HCT116 (cell line): ENCODE measurements around the gene DAGLA. TPM values are rescaled to one million over a fixed set of nuclear protein-coding genes. Genes with fewer than 3 reads are reported as not detected.

Experiments used
- ATAC-seq: fragments of 200-7000 bp; cut with Tn5 transposase; 2 replicates; pipeline ENCODE4 v1.9.1; 2020; ENCODE audit warnings: mild to moderate bottlenecking, moderate library complexity
- BruUV-seq: library from RNA; stranded (reverse); fragments of 400-500 nt; replicated peaks from 2 replicates; lab custom pipeline; 2021; lab: Mats Ljungman, UMichigan
- CTCF ChIA-PET: fragments of 300-600 bp; sonication (Branson Sonifier 250); formaldehyde crosslinking; loops from one replicate; lab custom pipeline; 2021; ENCODE audit warnings: antibody characterized with exemption; lab: Charles Lee
- POLR2A ChIA-PET: fragments of 300-600, 350-600 bp; sonication (Branson Sonifier 250); formaldehyde crosslinking; loops from one replicate; lab custom pipeline; 2021; ENCODE audit warnings: antibody characterized with exemption; lab: Charles Lee
- RAD21 ChIA-PET, 2 experiments: fragments of 300-600 bp; sonication (Branson Sonifier 250); formaldehyde crosslinking; loops; one replicate each; lab custom pipeline; 2023; ENCODE audit warnings: low total read pairs in 2 of 2; ENCODE audit not compliant: uncharacterized antibody in 2 of 2, unreplicated experiment in 2 of 2, low non-redundant PET in 1 of 2; lab: Charles Lee
- DNase-seq: peaks from one replicate; pipeline ENCODE4 v3.0.0-alpha.2; 2010; ENCODE audit warnings: low read depth, low spot score
- H2AFZ ChIP-seq: fragments of 200-600 bp; shearing (Covaris generic), sonication (generic); 2 replicates; pipeline ENCODE4 v1.6.1; 2017; ENCODE audit warnings: low read depth, mixed run types, mixed read lengths, antibody characterized with exemption, low read length; ENCODE audit not compliant: poor library complexity, severe bottlenecking
- H3K27ac ChIP-seq: 2 replicates; pipeline ENCODE4 v1.5.1; 2012; ENCODE audit warnings: low read depth, low read length
- H3K27me3 ChIP-seq: fragments of 200-600 bp; sonication (generic); 2 replicates; pipeline ENCODE4 v1.6.1; 2016; ENCODE audit warnings: mixed run types, low read length, mixed read lengths; ENCODE audit not compliant: insufficient read depth
- H3K36me3 ChIP-seq, 2 experiments: fragments of 200-500 bp in 1 of 2; fragments of 200-600 bp in 1 of 2; sonication (Bioruptor generic) in 1 of 2; sonication (generic) in 1 of 2; 2 replicates each; pipeline versions ENCODE4 v1.5.1 to v1.6.1; 2014 to 2016; ENCODE audit warnings: low read length in 2 of 2, inconsistent platforms in 1 of 2, mixed read lengths in 1 of 2, mixed run types in 1 of 2; ENCODE audit not compliant: insufficient read depth in 2 of 2, control insufficient read depth in 1 of 2
- H3K4me1 ChIP-seq, 2 experiments: fragments of 200-600 bp in 1 of 2; sonication (generic) in 1 of 2; 2 replicates each; pipeline versions ENCODE4 v1.5.1 to v1.6.1; 2012 to 2017; ENCODE audit warnings: low read length in 2 of 2, inconsistent platforms in 1 of 2, mild to moderate bottlenecking in 1 of 2, mixed read lengths in 1 of 2, mixed run types in 1 of 2, moderate library complexity in 1 of 2; ENCODE audit not compliant: insufficient read depth in 2 of 2, control insufficient read depth in 1 of 2
- H3K4me2 ChIP-seq: fragments of 200-600 bp; sonication (generic); 2 replicates; pipeline ENCODE4 v1.6.1; 2017; ENCODE audit warnings: mixed run types, low read length, mixed read lengths
- H3K4me3 ChIP-seq, 2 experiments: fragments of 200-600 bp in 1 of 2; sonication (generic) in 1 of 2; replicated peaks in 1 of 2; 2 replicates each; pipeline ENCODE4 v1.5.1; 2011 to 2016; ENCODE audit warnings: low read length in 2 of 2, control low read depth in 1 of 2, low read depth in 1 of 2, mild to moderate bottlenecking in 1 of 2, mixed read lengths in 1 of 2, mixed run types in 1 of 2
- H3K79me2 ChIP-seq: fragments of 200-600 bp; sonication (generic); 2 replicates; pipeline ENCODE4 v1.6.1; 2017; ENCODE audit warnings: mild to moderate bottlenecking, mixed run types, low read length, moderate library complexity, mixed read lengths; ENCODE audit not compliant: insufficient read depth
- H3K9ac ChIP-seq: fragments of 200-600 bp; sonication (generic); 2 replicates; pipeline ENCODE4 v1.6.1; 2016; ENCODE audit warnings: low read length, mixed read lengths
- H3K9me2 ChIP-seq: fragments of 200-600 bp; sonication (generic), shearing (Covaris generic); 2 replicates; pipeline ENCODE4 v1.6.1; 2017; ENCODE audit warnings: mixed run types, mild to moderate bottlenecking, moderate library complexity; ENCODE audit not compliant: insufficient read depth
- H3K9me3 ChIP-seq, 2 experiments: fragments of 200-500 bp in 1 of 2; fragments of 200-600 bp in 1 of 2; sonication (Bioruptor generic) in 1 of 2; sonication (generic) in 1 of 2; 2 replicates each; pipeline ENCODE4 v1.6.1; 2014 to 2017; ENCODE audit warnings: low read length in 2 of 2, mixed read lengths in 2 of 2, inconsistent platforms in 1 of 2, low read depth in 1 of 2, mild to moderate bottlenecking in 1 of 2, mixed run types in 1 of 2, moderate library complexity in 1 of 2; ENCODE audit not compliant: control insufficient read depth in 1 of 2, insufficient read depth in 1 of 2
- H4K20me1 ChIP-seq: fragments of 200-600 bp; sonication (generic), shearing (Covaris generic); 2 replicates; pipeline ENCODE4 v1.6.1; 2017; ENCODE audit warnings: mixed run types, mild to moderate bottlenecking, moderate library complexity; ENCODE audit not compliant: insufficient read depth
- CTCF ChIP-seq, 3 experiments: fragments of 200-600 bp in 1 of 3; sonication (generic) in 1 of 3; IDR thresholded peaks in 2 of 3; conservative IDR thresholded peaks in 1 of 3; 2 replicates each; pipeline ENCODE4 v1.5.1; 2012 to 2017; ENCODE audit warnings: low read depth in 2 of 3, low read length in 2 of 3, antibody characterized with exemption in 1 of 3, borderline replicate concordance in 1 of 3, control low read depth in 1 of 3, mild to moderate bottlenecking in 1 of 3, mixed read lengths in 1 of 3, mixed run types in 1 of 3, moderate library complexity in 1 of 3; ENCODE audit not compliant: insufficient read depth in 1 of 3
- EZH2 ChIP-seq: fragments of 200-600 bp; sonication (generic); IDR thresholded peaks from 2 replicates; pipeline ENCODE4 v1.6.1; 2017; ENCODE audit warnings: antibody characterized with exemption, mixed run types
- ZFX ChIP-seq: fragments of 450-650 bp; IDR thresholded peaks from 2 replicates; pipeline ENCODE4 v1.6.1; 2017
- ZNF274 ChIP-seq: fragments of 200-500 bp; sonication (Bioruptor generic); IDR thresholded peaks from 2 replicates; pipeline ENCODE4 v1.6.1; 2014; ENCODE audit warnings: mild to moderate bottlenecking, low read depth, low read length, inconsistent platforms
- intact Hi-C: fragments of 100-400 bp; cut with micrococcal nuclease; formaldehyde crosslinking; loops from 2 replicates; pipeline ENCODE4 v1.10.0; 2022
- total RNA-seq: library from RNA; stranded (reverse); gene quantifications from one replicate; pipeline ENCODE4 v1.2.1, GENCODE V29; 2021; ENCODE audit not compliant: unreplicated experiment

DAGLA gene
- total RNA-seq, 1 experiment from 2014 or later, result 2.7 TPM

- no peaks in the 10 kb centered on the region for H3K9me3 ChIP-seq
- no peak overlapping the region for H3K4me2 ChIP-seq
- H3K4me1 ChIP-seq, result peaks cover 3 to 18% of the 10 kb centered on the region in 2 experiments; a peak in 2 of 4 replicates
- no peak overlapping the region for H2AFZ ChIP-seq
- no peak overlapping the region for H3K27ac ChIP-seq
- H3K36me3 ChIP-seq, result no peaks in the 10 kb centered on the region
- RAD21 ChIA-PET, result interaction anchor here (0.7 to 0.8 kb wide), 2 partner anchors 32 to 362 kb away, joined by 3 read pairs; no protein-coding TSS in a partner anchor
- no peaks in the 10 kb centered on the region for H4K20me1 ChIP-seq
- POLR2A ChIA-PET, result interaction anchor here (1.1 kb wide), 1 partner anchor 32 kb away, joined by 3 read pairs; no protein-coding TSS in a partner anchor
- intact Hi-C loops, result loop anchor here (1.0 to 2.0 kb wide), 3 partner anchors 30 to 362 kb away; no protein-coding TSS in a partner anchor
- no peak overlapping the region for H3K9ac ChIP-seq
- H3K79me2 ChIP-seq, result no peaks in the 10 kb centered on the region
- ATAC-seq (no peak), DNase-seq (no peak)
- no peaks in the 10 kb centered on the region for H3K27me3 ChIP-seq
- BruUV-seq, result no TSS peak
- TF ChIP-seq EZH2, result no peak
- no peak overlapping the region for H3K4me3 ChIP-seq
- H3K9me2 ChIP-seq, result no peaks in the 10 kb centered on the region
- CTCF ChIA-PET, result interaction anchor here (0.7 to 2.0 kb wide), 9 partner anchors 13 to 362 kb away, joined by 3 to 20 read pairs (median 8); no protein-coding TSS in a partner anchor
These were observed 66.4 kb downstream of the DAGLA start for GRCh38 chr11:61746442-61747191.

- no peaks in the 10 kb centered on the region for H3K27me3 ChIP-seq
- no peaks in the 10 kb centered on the region for H3K9me3 ChIP-seq
- H3K4me3 ChIP-seq, result no peak overlapping the region
- peak in 2 of 3 experiments; percentile 85 to 94; a peak in 4 of 6 replicates for TF ChIP-seq CTCF (IDR thresholded peaks at IDR 0.05 in 2 of 3, conservative IDR thresholded peaks at IDR 0.05 in 1 of 3; ENCODE audit: borderline replicate concordance in 1 of 3, insufficient read depth in 1 of 3, low read depth in 2 of 3, low read length in 2 of 3)
- TF ChIP-seq ZNF274, result no peak
- TF ChIP-seq ZFX, result peak; percentile 34; the same call in 1 of the 2 replicates
- no peaks in the 10 kb centered on the region for H3K79me2 ChIP-seq
- intact Hi-C loops, result loop anchor here (1.0 to 2.0 kb wide), 3 partner anchors 29 to 361 kb away; no protein-coding TSS in a partner anchor
- ChIA-PET CTCF (interaction anchor here (0.6 to 2.0 kb wide), 23 partner anchors 9 to 365 kb away, joined by 3 to 20 read pairs (median 6); partner anchors contain the start of genes FEN1 and TMEM258), RAD21 (interaction anchor here (0.6 to 1.7 kb wide), 9 partner anchors 18 to 361 kb away, joined by 3 to 8 read pairs (median 4); no protein-coding TSS in a partner anchor), POLR2A (interaction anchor here (0.7 to 1.1 kb wide), 2 partner anchors 14 to 32 kb away, joined by 3 read pairs; no protein-coding TSS in a partner anchor)
- H3K9me2 ChIP-seq, result no peaks in the 10 kb centered on the region
- peak overlapping the region; percentile 21; the same call in 1 of the 2 replicates for H3K27ac ChIP-seq
- no peak overlapping the region for H3K9ac ChIP-seq
- ATAC-seq (peak; percentile 83), DNase-seq (peak; percentile 48)
- BruUV-seq, result no TSS peak
- H3K4me2 ChIP-seq, result peak overlapping the region; percentile 27
- H3K4me1 ChIP-seq, result peaks cover 6 to 24% of the 10 kb centered on the region in 2 experiments; a peak in 2 of 4 replicates
- no peaks in the 10 kb centered on the region for H4K20me1 ChIP-seq
- H3K36me3 ChIP-seq, result no peaks in the 10 kb centered on the region
- no peak overlapping the region for H2AFZ ChIP-seq
These were observed 67.2 kb downstream of the DAGLA start for GRCh38 chr11:61747192-61747966.
